Fibroblast of lung (primary cell): ENCODE results near the gene KDM5B.

Experiments
- EZH2 ChIP-seq: IDR thresholded peaks from 2 replicates; pipeline ENCODE4 v1.5.1; 2012; ENCODE audit warnings: low read length, control low read depth, mild to moderate bottlenecking; ENCODE audit errors: missing control alignments
- TF ChIP-seq, protein P1 (sequence below), 2 donors: IDR thresholded peaks in 1 of 2; conservative IDR thresholded peaks in 1 of 2; 1 replicate in 1 of 2; 2 replicates in 1 of 2; pipeline ENCODE4 v1.5.1; 2011 to 2012; ENCODE audit warnings: low read length in 2 of 2, control low read depth in 1 of 2, inconsistent platforms in 1 of 2, low read depth in 1 of 2, mild to moderate bottlenecking in 1 of 2

DNA sequence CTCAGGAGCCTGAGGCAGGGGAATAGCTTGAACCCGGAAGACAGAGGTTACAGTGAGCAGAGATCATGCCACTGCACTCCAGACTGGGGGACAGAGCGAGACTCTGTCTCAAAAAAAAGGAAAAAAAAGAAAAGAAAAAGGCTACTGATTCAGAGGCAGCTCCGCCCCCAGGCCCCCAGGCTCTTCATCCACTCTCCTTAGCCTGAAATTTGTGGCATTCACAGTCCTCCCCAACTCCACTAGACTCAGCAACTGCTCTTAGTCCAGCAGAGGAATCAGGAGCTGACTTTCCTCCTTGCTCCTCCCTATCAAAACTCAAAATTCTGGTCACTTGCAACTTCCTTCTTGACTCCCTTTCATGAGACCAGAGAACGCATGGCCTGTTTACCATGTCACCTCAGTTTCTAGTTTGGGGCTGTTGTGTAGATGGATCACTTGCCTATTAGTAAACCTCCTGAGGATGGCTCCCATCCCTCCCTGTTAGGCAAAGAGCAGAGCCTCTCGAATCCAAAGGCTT lies 29.6 kb upstream of the KDM5B start:
- TF ChIP-seq, protein P1, sequence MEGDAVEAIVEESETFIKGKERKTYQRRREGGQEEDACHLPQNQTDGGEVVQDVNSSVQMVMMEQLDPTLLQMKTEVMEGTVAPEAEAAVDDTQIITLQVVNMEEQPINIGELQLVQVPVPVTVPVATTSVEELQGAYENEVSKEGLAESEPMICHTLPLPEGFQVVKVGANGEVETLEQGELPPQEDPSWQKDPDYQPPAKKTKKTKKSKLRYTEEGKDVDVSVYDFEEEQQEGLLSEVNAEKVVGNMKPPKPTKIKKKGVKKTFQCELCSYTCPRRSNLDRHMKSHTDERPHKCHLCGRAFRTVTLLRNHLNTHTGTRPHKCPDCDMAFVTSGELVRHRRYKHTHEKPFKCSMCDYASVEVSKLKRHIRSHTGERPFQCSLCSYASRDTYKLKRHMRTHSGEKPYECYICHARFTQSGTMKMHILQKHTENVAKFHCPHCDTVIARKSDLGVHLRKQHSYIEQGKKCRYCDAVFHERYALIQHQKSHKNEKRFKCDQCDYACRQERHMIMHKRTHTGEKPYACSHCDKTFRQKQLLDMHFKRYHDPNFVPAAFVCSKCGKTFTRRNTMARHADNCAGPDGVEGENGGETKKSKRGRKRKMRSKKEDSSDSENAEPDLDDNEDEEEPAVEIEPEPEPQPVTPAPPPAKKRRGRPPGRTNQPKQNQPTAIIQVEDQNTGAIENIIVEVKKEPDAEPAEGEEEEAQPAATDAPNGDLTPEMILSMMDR (conservative IDR thresholded peaks at IDR 0.05 in 1 of 2, IDR thresholded peaks at IDR 0.05 in 1 of 2; ENCODE audit: low read depth in 1 of 2, low read length in 2 of 2), result no peak
- no peak for TF ChIP-seq EZH2
